Breast epithelium (tissue), 3 donors: Measurements from ENCODE around the gene MRGPRG.

Experiments
- POLR2A ChIP-seq: fragments of 450-650 bp; IDR thresholded peaks from one replicate; pipeline ENCODE4 v1.6.1; 2016; ENCODE audit warnings: antibody characterized with exemption, mild to moderate bottlenecking, moderate library complexity
- TF ChIP-seq, protein P1 (sequence below), 3 donors: fragments of 450-650 bp; IDR thresholded peaks; one replicate each; pipeline ENCODE4 v1.5.1; 2016 to 2017; ENCODE audit warnings: antibody characterized with exemption in 3 of 3, mild to moderate bottlenecking in 3 of 3, moderate library complexity in 3 of 3

DNA sequence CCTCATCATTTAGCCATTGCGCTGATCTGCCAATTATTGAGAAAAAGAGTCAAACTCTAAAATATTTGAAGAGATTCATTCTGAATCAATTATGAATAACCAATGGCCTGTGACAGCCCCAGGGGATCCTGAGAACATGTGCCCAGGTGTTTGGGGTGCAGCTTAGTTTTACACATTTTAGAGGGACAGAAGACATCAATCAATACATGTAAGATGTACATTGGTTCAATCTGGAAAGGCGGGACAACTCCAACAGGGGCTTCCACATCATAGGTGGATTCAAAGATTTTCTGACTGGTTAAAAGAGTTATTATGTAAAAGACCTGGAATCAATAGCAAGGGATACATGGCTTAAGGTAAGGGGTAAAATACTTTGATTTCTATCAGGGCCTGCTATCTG is 18.5 kb upstream of the MRGPRG start:
- TF ChIP-seq POLR2A = no peak
- TF ChIP-seq, protein P1, sequence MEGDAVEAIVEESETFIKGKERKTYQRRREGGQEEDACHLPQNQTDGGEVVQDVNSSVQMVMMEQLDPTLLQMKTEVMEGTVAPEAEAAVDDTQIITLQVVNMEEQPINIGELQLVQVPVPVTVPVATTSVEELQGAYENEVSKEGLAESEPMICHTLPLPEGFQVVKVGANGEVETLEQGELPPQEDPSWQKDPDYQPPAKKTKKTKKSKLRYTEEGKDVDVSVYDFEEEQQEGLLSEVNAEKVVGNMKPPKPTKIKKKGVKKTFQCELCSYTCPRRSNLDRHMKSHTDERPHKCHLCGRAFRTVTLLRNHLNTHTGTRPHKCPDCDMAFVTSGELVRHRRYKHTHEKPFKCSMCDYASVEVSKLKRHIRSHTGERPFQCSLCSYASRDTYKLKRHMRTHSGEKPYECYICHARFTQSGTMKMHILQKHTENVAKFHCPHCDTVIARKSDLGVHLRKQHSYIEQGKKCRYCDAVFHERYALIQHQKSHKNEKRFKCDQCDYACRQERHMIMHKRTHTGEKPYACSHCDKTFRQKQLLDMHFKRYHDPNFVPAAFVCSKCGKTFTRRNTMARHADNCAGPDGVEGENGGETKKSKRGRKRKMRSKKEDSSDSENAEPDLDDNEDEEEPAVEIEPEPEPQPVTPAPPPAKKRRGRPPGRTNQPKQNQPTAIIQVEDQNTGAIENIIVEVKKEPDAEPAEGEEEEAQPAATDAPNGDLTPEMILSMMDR (IDR thresholded peaks at IDR 0.05) = no peak
